PC-9 (cell line): ENCODE data around the gene LRMDA.

ENCODE experiments used
- EZH2 ChIP-seq: fragments of 200-600 bp; sonication (generic); IDR thresholded peaks from 2 replicates; pipeline ENCODE4 v1.8.0; 2017; ENCODE audit warnings: antibody characterized with exemption, low read depth
- TF ChIP-seq, protein P1 (sequence below): fragments of 200-600 bp; sonication (generic); conservative IDR thresholded peaks from 2 replicates; pipeline ENCODE4 v1.6.1; 2017; ENCODE audit warnings: mixed run types, antibody characterized with exemption, mild to moderate bottlenecking, moderate library complexity

DNA sequence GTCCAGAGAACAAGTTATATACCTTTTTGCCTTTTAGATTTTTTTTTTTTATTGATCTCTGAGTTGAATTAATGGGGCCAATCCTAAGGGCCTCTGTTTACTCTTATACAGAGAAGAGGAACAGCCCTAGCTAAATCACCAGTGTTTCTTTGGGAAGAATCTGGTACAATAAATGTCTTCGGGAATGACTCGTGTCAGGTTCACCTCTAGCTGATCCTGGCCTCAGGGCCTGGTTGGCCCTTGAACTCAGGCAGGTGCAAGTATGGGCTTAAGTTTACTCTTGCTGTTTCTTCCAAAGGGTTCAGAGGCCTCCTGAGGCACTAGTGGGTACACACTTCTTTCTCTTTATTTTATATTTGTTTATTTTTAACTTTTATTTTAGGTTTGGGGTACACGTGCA, 71.0 kb downstream of the LRMDA start:
- TF ChIP-seq, protein P1, sequence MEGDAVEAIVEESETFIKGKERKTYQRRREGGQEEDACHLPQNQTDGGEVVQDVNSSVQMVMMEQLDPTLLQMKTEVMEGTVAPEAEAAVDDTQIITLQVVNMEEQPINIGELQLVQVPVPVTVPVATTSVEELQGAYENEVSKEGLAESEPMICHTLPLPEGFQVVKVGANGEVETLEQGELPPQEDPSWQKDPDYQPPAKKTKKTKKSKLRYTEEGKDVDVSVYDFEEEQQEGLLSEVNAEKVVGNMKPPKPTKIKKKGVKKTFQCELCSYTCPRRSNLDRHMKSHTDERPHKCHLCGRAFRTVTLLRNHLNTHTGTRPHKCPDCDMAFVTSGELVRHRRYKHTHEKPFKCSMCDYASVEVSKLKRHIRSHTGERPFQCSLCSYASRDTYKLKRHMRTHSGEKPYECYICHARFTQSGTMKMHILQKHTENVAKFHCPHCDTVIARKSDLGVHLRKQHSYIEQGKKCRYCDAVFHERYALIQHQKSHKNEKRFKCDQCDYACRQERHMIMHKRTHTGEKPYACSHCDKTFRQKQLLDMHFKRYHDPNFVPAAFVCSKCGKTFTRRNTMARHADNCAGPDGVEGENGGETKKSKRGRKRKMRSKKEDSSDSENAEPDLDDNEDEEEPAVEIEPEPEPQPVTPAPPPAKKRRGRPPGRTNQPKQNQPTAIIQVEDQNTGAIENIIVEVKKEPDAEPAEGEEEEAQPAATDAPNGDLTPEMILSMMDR, result no peak
- no peak for TF ChIP-seq EZH2
